GM12878 (cell line): Measurements from ENCODE around the gene GINS1. TPM values are rescaled to one million over a fixed set of nuclear protein-coding genes. Genes with fewer than 3 reads are reported as not detected.

Experiments
- ATAC-seq: fragments of 200-7000 bp; cut with Tn5 transposase; 3 replicates; pipeline ENCODE4 v1.9.1; 2020; ENCODE audit warnings: mild to moderate bottlenecking, moderate library complexity
- BruUV-seq: library from RNA; stranded (reverse); fragments of 400-500 nt; replicated peaks from 2 replicates; lab custom pipeline; 2021; lab: Mats Ljungman, UMichigan
- CTCF ChIA-PET: fragments of 300-600 bp; sonication (Branson Sonifier 250); formaldehyde crosslinking; extraction: SDS; loops from one replicate; lab custom pipeline; 2021; ENCODE audit warnings: inconsistent platforms; lab: Yijun Ruan, JAX
- POLR2A ChIA-PET: fragments of 350-600 bp; formaldehyde crosslinking; extraction: SDS; loops from one replicate; lab custom pipeline; 2021; ENCODE audit warnings: inconsistent platforms; lab: Charles Lee
- RAD21 ChIA-PET: fragments of 300-600 bp; sonication (Branson Sonifier 250); formaldehyde crosslinking; loops from one replicate; lab custom pipeline; 2023; ENCODE audit warnings: antibody characterized with exemption; ENCODE audit not compliant: unreplicated experiment; lab: Charles Lee
- SMC1A ChIA-PET: fragments of 300-600 bp; sonication (Branson Sonifier 250); formaldehyde crosslinking; loops from one replicate; lab custom pipeline; 2023; ENCODE audit not compliant: unreplicated experiment, uncharacterized antibody; lab: Charles Lee
- DNase-seq: peaks from one replicate; pipeline ENCODE4 v3.0.0-alpha.2; 2011; ENCODE audit warnings: low read depth, low spot score
- FAIRE-seq: peaks from 3 replicates; lab custom pipeline; 2011; peaks lifted over from hg19 to GRCh38; lab: Jason Lieb, UNC
- H2AFZ ChIP-seq: 2 replicates; pipeline ENCODE4 v1.6.0; 2011; ENCODE audit warnings: low read depth, low read length, control low read depth; ENCODE audit not compliant: control insufficient read depth
- H3K27ac ChIP-seq: 2 replicates; pipeline ENCODE4 v1.5.1; 2011; ENCODE audit warnings: control low read depth; ENCODE audit not compliant: control insufficient read depth, insufficient read depth
- H3K27me3 ChIP-seq, 2 experiments: replicated peaks in 1 of 2; 2 replicates each; pipeline versions ENCODE4 v1.6.0 to v1.6.1; 2011; ENCODE audit warnings: low read length in 1 of 2; ENCODE audit not compliant: control insufficient read depth in 2 of 2, insufficient read depth in 2 of 2
- H3K36me3 ChIP-seq, 2 experiments: 2 replicates each; pipeline ENCODE4 v1.5.1; 2011; ENCODE audit warnings: low read length in 1 of 2; ENCODE audit not compliant: control insufficient read depth in 2 of 2, insufficient read depth in 2 of 2
- H3K4me1 ChIP-seq: 2 replicates; pipeline ENCODE4 v1.6.1; 2011; ENCODE audit warnings: mild to moderate bottlenecking, low read length, moderate library complexity, mixed read lengths; ENCODE audit not compliant: control insufficient read depth, insufficient read depth
- H3K4me2 ChIP-seq: 2 replicates; pipeline ENCODE4 v1.6.0; 2011; ENCODE audit warnings: control low read depth; ENCODE audit not compliant: control insufficient read depth, insufficient read depth
- H3K4me3 ChIP-seq: fragments of 200-600 bp; sonication (generic); 2 replicates; pipeline ENCODE4 v1.5.1; 2016
- H3K79me2 ChIP-seq: 2 replicates; pipeline ENCODE4 v1.6.0; 2011; ENCODE audit warnings: low read length; ENCODE audit not compliant: control insufficient read depth, insufficient read depth
- H3K9ac ChIP-seq: 2 replicates; pipeline ENCODE4 v1.8.0; 2011; ENCODE audit warnings: low read length, control low read depth, mixed read lengths; ENCODE audit not compliant: control insufficient read depth, insufficient read depth
- H3K9me3 ChIP-seq: replicated peaks from 3 replicates; pipeline ENCODE4 v1.5.1; 2011; ENCODE audit warnings: mild to moderate bottlenecking, low read length; ENCODE audit not compliant: control insufficient read depth, insufficient read depth
- H4K20me1 ChIP-seq: 2 replicates; pipeline ENCODE4 v1.6.0; 2011; ENCODE audit not compliant: control insufficient read depth, insufficient read depth
- BCL3 ChIP-seq: IDR thresholded peaks from 2 replicates; pipeline ENCODE4 v1.6.1; 2011; ENCODE audit warnings: borderline replicate concordance, low read depth, mild to moderate bottlenecking, moderate library complexity, low read length; ENCODE audit not compliant: insufficient read depth, poor library complexity, severe bottlenecking
- IKZF1 ChIP-seq: fragments of 450-650 bp; conservative IDR thresholded peaks from 2 replicates; pipeline ENCODE4 v1.6.1; 2017; ENCODE audit warnings: antibody characterized with exemption, mild to moderate bottlenecking
- NRF1 ChIP-seq: conservative IDR thresholded peaks from 2 replicates; pipeline ENCODE4 v1.6.1; 2011; ENCODE audit warnings: mild to moderate bottlenecking, low read depth, low read length, improper control_type of control experiment
- ZSCAN29 ChIP-seq: fragments of 450-650 bp; IDR thresholded peaks from 2 replicates; pipeline ENCODE4 v1.6.1; 2017; ENCODE audit warnings: mild to moderate bottlenecking, moderate library complexity
- WGBS: methylation state at CpG from one replicate; pipeline ENCODE4 v1.1.6; 2016; ENCODE audit warnings: low lambda C conversion rate; ENCODE audit not compliant: insufficient replicate concordance, insufficient coverage; ENCODE audit errors: missing lambda C conversion rate; 5-methylcytosine and 5-hydroxymethylcytosine counted together
- in situ Hi-C: fragments of 300-500 bp; cut with MboI; formaldehyde crosslinking; loops from 9 replicates; pipeline ENCODE4 v1.14.3; 2018; ENCODE audit warnings: mixed read lengths
- intact Hi-C: fragments of 100-400 bp; cut with micrococcal nuclease; formaldehyde crosslinking; loops from one replicate; pipeline ENCODE4 v1.14.2; 2022; ENCODE audit not compliant: unreplicated experiment
- polyA plus RNA-seq, 11 experiments: library from polyadenylated mRNA; depleted of rRNA in 4 of 11; unstranded in 6 of 11; stranded (reverse) in 5 of 11; fragments of >200 nt; fragmentation: Nextera tagmentation in 4 of 11; fragmentation: Illumina TruSeq in 1 of 11; extraction: Ambion mirVana in 4 of 11; extraction: Trizol in 1 of 11; gene quantifications; 1 replicate in 1 of 11; 2 replicates in 10 of 11; pipeline versions ENCODE4 v1.2.1 to v1.2.3, GENCODE V29; 2011 to 2016; ENCODE audit warnings: inconsistent platforms in 2 of 11, missing spikeins in 2 of 11, low read depth in 1 of 11
- total RNA-seq, 4 experiments: library from RNA; depleted of rRNA in 3 of 4; stranded (reverse); fragments of >200 nt in 3 of 4; fragmentation: Illumina TruSeq in 1 of 4; extraction: Trizol in 1 of 4; gene quantifications; 2 replicates each; pipeline versions ENCODE4 v1.2.1 to v1.2.3, GENCODE V29; 2013 to 2021

The GINS1 gene
- total and polyA plus RNA-seq, 10 of the 15 experiments (the other 5 are each of a cell fraction or from before 2014, with no cell fraction given), result 13.0 to 44.6 (median 30.3) TPM

DNA sequence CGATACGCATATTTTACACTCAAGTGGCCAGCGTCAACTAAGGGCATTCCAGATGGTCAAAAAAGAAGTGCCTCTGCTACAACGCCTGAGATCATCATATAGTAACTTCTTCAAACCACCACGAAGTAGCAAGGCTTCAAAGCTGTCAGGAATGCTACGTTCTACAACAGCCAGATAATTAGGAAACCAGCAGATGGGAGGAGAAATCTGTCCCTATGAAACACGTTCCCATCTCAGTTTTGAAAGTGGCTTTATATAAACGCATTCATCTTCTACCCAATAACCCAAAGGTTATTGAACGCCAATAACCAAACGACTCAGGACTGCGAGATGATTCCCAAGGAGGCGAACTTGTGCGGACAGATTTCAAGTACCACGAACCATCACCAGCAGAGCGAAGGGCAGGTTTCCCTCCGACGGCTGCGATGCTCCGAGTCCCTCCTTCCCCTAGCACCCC, 18.0 kb upstream of the GINS1 start:
- Histone ChIP-seq H3K4me2 (peak overlapping the region; percentile 56), H3K36me3 (no peaks in the 10 kb centered on the region; a peak in 1 of 4 replicates), H3K4me3 (peak overlapping the region; percentile 78), H3K27me3 (no peaks in the 10 kb centered on the region), H3K4me1 (no peaks in the 10 kb centered on the region; the same call in 1 of the 2 replicates), H4K20me1 (no peaks in the 10 kb centered on the region), H3K9me3 (no peaks in the 10 kb centered on the region), H3K9ac (peak overlapping the region; percentile 87), H3K27ac (peak overlapping the region; percentile 75), H2AFZ (peak overlapping the region; percentile 51; the same call in 1 of the 2 replicates), H3K79me2 (peaks cover 45% of the 10 kb centered on the region)
- SMC1A ChIA-PET, result no interaction called here
- FAIRE-seq (peak; percentile 83), ATAC-seq (no peak), DNase-seq (no peak)
- WGBS, result 23% methylated on average over 19 of the region's 19 CpGs
- intact Hi-C loops (no loop called here), in situ Hi-C loops (no loop called here)
- CTCF ChIA-PET, result interaction anchor here (0.9 kb wide), 2 partner anchors 10 to 49 kb away, joined by 4 to 5 read pairs; no protein-coding TSS in a partner anchor
- 0 out of 2 replicates have a peak, but pooled peaks have one; percentile 2 for TF ChIP-seq IKZF1
- TF ChIP-seq NRF1, result no peak
- no peak for TF ChIP-seq BCL3
- no peak for TF ChIP-seq ZSCAN29
- RAD21 ChIA-PET, result no interaction called here
- POLR2A ChIA-PET, result no interaction called here
- TSS peak; percentile 71 for BruUV-seq
